CD8-positive, alpha-beta memory T cell (primary cell): ENCODE data around the gene PROKR1. TPM values are rescaled to one million over a fixed set of nuclear protein-coding genes. Genes with fewer than 3 reads are reported as not detected.

Source experiments
- CTCF ChIA-PET: fragments of 350-600 bp; sonication (Branson Sonifier 250); formaldehyde crosslinking; loops from one replicate; lab custom pipeline; 2021; ENCODE audit warnings: antibody characterized with exemption; lab: Charles Lee
- POLR2A ChIA-PET: fragments of 350-600 bp; sonication (Branson Sonifier 250); formaldehyde crosslinking; loops from one replicate; lab custom pipeline; 2021; ENCODE audit warnings: antibody characterized with exemption; lab: Charles Lee
- DNase-seq, 5 donors: peaks; one replicate each; pipeline versions ENCODE4 v3.0.0 to v3.0.0-alpha.2; 2020 to 2022; ENCODE audit warnings: mixed read lengths in 1 of 5
- H3K27ac ChIP-seq: one replicate; pipeline ENCODE4 v1.7.0; 2013; ENCODE audit warnings: low read depth, mild to moderate bottlenecking, low read length, moderate library complexity
- H3K27me3 ChIP-seq: 2 replicates; pipeline ENCODE4 v1.7.0; 2013; ENCODE audit warnings: low read length, mild to moderate bottlenecking; ENCODE audit not compliant: insufficient read depth, poor library complexity, severe bottlenecking
- H3K36me3 ChIP-seq: 2 replicates; pipeline ENCODE4 v1.7.0; 2013; ENCODE audit warnings: mild to moderate bottlenecking, low read length, moderate library complexity; ENCODE audit not compliant: insufficient read depth
- H3K4me1 ChIP-seq: 2 replicates; pipeline ENCODE4 v1.7.0; 2013; ENCODE audit warnings: mild to moderate bottlenecking, low read length, moderate library complexity; ENCODE audit not compliant: insufficient read depth
- H3K4me3 ChIP-seq: 2 replicates; pipeline ENCODE4 v1.7.0; 2013; ENCODE audit warnings: mild to moderate bottlenecking, low read length
- H3K9me3 ChIP-seq: 2 replicates; pipeline ENCODE4 v1.7.0; 2013; ENCODE audit warnings: mild to moderate bottlenecking, low read length
- H3K27ac Mint-ChIP-seq, 8 donors: one replicate each; pipeline ENCODE4 v1.8.0; 2020 to 2021; ENCODE audit warnings: mixed read lengths in 8 of 8, mild to moderate bottlenecking in 6 of 8, inconsistent platforms in 3 of 8, moderate library complexity in 3 of 8
- H3K27me3 Mint-ChIP-seq, 2 donors: one replicate each; pipeline ENCODE4 v1.8.0; 2020 to 2021; ENCODE audit warnings: mixed read lengths in 2 of 2, mild to moderate bottlenecking in 1 of 2, moderate library complexity in 1 of 2
- H3K36me3 Mint-ChIP-seq, 3 donors: one replicate each; pipeline ENCODE4 v1.8.0; 2020 to 2021; ENCODE audit warnings: mixed read lengths in 3 of 3, inconsistent platforms in 1 of 3, mild to moderate bottlenecking in 1 of 3
- H3K4me1 Mint-ChIP-seq, 3 donors: one replicate each; pipeline ENCODE4 v1.8.0; 2020 to 2021; ENCODE audit warnings: mixed read lengths in 3 of 3, inconsistent platforms in 1 of 3, mild to moderate bottlenecking in 1 of 3
- H3K4me3 Mint-ChIP-seq, 7 donors: one replicate each; pipeline ENCODE4 v1.8.0; 2020 to 2021; ENCODE audit warnings: mixed read lengths in 7 of 7, mild to moderate bottlenecking in 6 of 7, moderate library complexity in 4 of 7, inconsistent platforms in 2 of 7
- H3K9me3 Mint-ChIP-seq, 5 donors: one replicate each; pipeline ENCODE4 v1.8.0; 2020 to 2022; ENCODE audit warnings: mixed read lengths in 5 of 5, mild to moderate bottlenecking in 3 of 5, moderate library complexity in 2 of 5, inconsistent platforms in 1 of 5
- polyA plus RNA-seq: library from polyadenylated mRNA; unstranded; fragments of 300-500 nt; fragmentation: Illumina TruSeq; gene quantifications from one replicate; pipeline ENCODE4 v1.2.3, GENCODE V29; 2021
- total RNA-seq, 2 experiments: library from RNA; stranded (reverse); gene quantifications; one replicate each; pipeline ENCODE4 v1.2.3, GENCODE V29; 2021

The PROKR1 gene
- total and polyA plus RNA-seq, 3 experiments from 2014 or later: 0.09 TPM; not detected in 2

DNA sequence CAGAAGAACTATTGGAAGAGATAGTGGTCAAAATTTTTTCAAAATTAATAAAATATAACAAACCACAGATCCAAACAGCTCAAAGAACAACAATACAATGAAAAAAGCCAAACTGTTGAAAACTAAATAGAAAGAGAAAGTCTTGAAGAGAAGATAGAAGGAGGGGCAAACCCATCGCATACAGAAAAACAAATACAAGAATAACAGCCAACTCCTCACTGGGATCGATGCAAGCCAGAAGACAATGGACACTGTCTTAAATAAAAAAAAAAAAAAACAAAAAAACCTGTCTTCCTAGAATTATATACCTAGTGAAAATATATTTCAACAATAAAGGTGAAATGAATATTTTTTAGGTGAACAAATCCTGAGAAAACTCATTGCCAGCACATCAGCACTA, 57.2 kb downstream of the PROKR1 start:
- CTCF ChIA-PET: interaction anchor here (0.7 to 1.9 kb wide), 2 partner anchors 225 to 243 kb away, joined by 3 to 6 read pairs; no protein-coding TSS in a partner anchor
- Histone ChIP-seq H3K27ac (no peak overlapping the region), H3K27me3 (no peaks in the 10 kb centered on the region), H3K9me3 (no peaks in the 10 kb centered on the region), H3K36me3 (no peaks in the 10 kb centered on the region), H3K4me1 (no peaks in the 10 kb centered on the region), H3K4me3 (no peak overlapping the region)
- Mint-ChIP-seq H3K4me1 (peaks cover 7 to 10% (median 10%) of the 10 kb centered on the region in 3 donors), H3K36me3 (peaks cover 0 to 24% (median 0%) of the 10 kb centered on the region in 3 donors), H3K27ac (no peak overlapping the region), H3K9me3 (peaks cover 0 to 7% (median 6%) of the 10 kb centered on the region in 5 donors), H3K27me3 (peaks cover 4 to 6% of the 10 kb centered on the region in 2 donors), H3K4me3 (no peak overlapping the region)
- DNase-seq: no peak
- POLR2A ChIA-PET: no interaction called here

DNA sequence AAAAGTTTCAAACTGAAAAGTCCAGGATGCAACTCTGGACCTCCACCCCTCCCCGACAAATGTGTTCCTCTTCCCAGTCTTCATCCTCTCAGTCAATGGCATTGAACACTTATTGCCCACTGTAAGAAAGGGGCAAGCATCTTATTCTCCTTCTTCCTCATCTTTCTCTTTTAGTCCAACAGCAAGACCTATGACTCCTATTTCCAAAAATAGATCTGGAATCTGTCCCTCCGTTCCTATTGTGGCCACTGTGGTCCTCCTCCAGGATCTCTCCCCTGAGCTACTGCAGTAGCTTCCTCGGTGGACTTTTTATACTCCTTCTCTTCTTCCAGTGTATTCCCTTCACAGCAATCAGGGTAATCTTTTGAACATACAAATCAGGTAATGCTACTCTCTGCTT, 63.3 kb downstream of the PROKR1 start:
- H3K9me3 Mint-ChIP-seq: no peaks in the 10 kb centered on the region
- no peak for DNase-seq
- Histone ChIP-seq H3K9me3 (no peaks in the 10 kb centered on the region), H3K4me1 (peaks cover 8% of the 10 kb centered on the region), H3K36me3 (no peaks in the 10 kb centered on the region), H3K27ac (no peak overlapping the region), H3K4me3 (no peak overlapping the region), H3K27me3 (no peaks in the 10 kb centered on the region)
- H3K27me3 Mint-ChIP-seq: peaks cover 0 to 3% of the 10 kb centered on the region in 2 donors
- H3K36me3 Mint-ChIP-seq: no peaks in the 10 kb centered on the region
- POLR2A ChIA-PET: no interaction called here
- no peak overlapping the region for H3K27ac Mint-ChIP-seq
- H3K4me1 Mint-ChIP-seq: peaks cover 10 to 15% (median 14%) of the 10 kb centered on the region in 3 donors
- no peak overlapping the region for H3K4me3 Mint-ChIP-seq
- CTCF ChIA-PET: interaction anchor here (3.3 kb wide), 1 partner anchor 242 kb away, joined by 13 read pairs; no protein-coding TSS in a partner anchor

Other genes starting within 250 kb of the PROKR1 start
- 1 to 10 TPM; 1.5 to 1.6 TPM for gene FBXO48, start 176.3 kb upstream of the PROKR1 start, total RNA-seq
- 0.79 TPM for gene FBXO48, start 176.3 kb upstream of the PROKR1 start, polyA plus RNA-seq
- gene APLF, start 176.0 kb upstream of the PROKR1 start, total RNA-seq: 1 to 10 TPM; 3.6 to 4.0 TPM
- 1.9 TPM for gene APLF, start 176.0 kb upstream of the PROKR1 start, polyA plus RNA-seq
- 10 to 100 TPM; 74.7 to 75.2 TPM for gene ARHGAP25, start 91.2 kb downstream of the PROKR1 start, total RNA-seq
- gene ARHGAP25, start 91.2 kb downstream of the PROKR1 start, polyA plus RNA-seq: 200 TPM
- gene BMP10, start 227.8 kb downstream of the PROKR1 start, total RNA-seq: not detected
- gene BMP10, start 227.8 kb downstream of the PROKR1 start, polyA plus RNA-seq: not detected